GM18861 (cell line): ENCODE measurements around the gene HADHA.

Experiments used
- ATAC-seq: cut with Tn5 transposase; IDR thresholded peaks from one replicate; pipeline ENCODE4 v1.9.1; 2021; ENCODE audit not compliant: unreplicated experiment

HADHA gene

DNA sequence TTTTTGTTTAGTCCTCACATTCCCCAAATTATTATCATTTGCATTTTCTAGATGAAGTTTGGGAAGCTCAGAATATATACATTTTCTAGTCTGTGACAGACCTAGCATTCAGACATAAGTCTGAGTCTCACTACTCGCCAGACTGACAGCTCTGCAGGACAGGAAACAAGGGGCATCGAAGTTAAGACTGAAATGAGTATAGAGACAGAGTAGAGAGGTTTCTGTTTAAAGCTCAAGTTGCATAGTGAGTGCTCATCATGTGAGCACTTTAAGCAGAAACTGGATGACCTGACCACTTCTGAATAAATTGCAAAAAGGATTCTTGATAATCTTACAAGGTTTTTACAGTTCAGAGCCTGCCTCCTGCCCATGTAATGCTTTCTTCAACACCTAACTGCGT, 1.4 kb upstream of the HADHA start:
- ATAC-seq = peak; percentile 62

DNA sequence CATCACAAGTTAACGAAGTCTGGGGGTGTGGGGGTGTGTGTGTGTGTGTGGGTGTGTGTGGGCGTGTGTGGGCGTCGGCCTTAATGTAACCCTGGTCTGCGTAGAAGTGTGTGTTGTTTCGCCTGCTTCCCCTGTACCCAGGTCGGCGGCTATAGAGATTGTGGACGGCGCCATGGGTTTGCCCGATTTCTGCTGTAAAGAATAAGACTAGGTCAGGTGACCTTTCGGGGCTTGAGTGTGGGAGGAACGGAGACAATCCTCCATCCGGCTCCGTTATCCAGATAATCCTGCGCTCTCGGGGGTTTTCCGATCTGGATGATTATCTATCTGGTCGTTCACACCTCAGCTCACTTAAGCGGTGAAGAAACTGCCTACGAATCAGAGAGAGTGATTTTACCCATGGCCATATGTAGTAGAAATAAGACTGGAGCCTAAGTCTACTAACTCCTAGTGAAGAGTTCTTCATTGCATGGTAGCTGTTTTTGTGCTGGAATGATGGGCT, 850 bp upstream of the HADHA start:
- ATAC-seq = peak; percentile 5

DNA sequence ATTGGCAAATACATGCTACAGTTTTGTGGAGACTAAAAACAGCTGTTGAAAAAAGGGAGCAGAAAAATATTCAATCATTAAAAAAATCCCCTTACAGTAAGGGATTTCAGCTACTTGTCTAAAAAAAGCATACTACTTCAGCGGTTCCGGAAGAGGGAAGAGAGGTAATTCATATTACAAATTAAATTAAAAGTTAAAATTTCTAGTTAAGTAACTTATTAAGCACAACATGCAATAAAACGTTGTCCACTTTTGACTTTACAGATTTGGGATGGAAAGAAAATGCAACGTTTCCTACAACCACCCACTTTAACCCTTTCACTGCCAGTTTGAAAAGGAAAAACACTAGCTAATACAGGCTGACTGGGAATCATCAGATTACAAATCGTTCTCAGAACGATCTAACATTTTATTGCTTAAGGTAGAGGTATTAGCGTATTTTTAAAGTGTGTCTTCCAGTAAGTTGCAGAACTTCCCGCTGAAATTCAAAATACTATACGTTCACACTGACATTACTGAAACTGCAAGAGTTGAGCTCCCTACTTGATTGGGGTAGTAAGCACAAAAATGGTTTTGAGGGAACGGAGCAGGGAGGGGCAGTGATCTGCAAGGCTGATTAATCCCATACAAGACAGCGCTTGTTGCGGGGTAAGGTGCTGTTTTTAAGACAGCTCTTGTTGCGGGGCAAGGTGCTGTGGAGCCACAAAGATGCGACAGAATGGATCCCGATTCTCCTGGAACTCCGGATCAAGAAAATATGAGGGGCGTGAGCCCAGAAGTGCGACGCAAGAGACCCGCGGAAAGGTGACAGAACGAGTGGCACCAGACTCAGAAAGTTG, 743 bp downstream of the HADHA start:
- no peak for ATAC-seq

- ATAC-seq = no peak
These were observed 2.5 kb downstream of the HADHA start for GRCh38 chr2:26241928-26242436.

- ATAC-seq = no peak
These were observed 6.0 kb downstream of the HADHA start for GRCh38 chr2:26238311-26238958.

- no peak for ATAC-seq
These were observed 6.6 kb downstream of the HADHA start for GRCh38 chr2:26237868-26238267.

DNA sequence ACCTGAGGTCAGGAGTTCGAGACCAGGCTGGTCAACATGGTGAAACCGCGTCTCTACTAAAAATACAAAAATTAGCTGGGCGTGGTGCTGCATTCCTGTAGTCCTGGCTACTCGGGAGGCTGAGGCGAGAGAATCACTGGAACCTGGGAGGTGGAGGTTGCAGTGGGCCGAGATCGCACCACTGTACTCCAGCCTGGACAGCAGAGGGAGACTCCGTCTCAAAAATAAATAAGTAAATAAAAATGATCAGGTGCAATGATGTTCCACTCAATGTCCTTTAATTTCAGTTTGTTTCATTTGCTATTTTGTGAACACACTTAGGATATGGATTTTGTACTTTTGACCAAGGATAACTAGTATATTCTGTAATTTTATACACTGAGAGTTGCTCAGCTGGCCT, 9.3 kb downstream of the HADHA start:
- no peak for ATAC-seq

- ATAC-seq = no peak
These were observed 13.6 kb downstream of the HADHA start for GRCh38 chr2:26230806-26231205.

- no peak for ATAC-seq
These were observed 14.8 kb downstream of the HADHA start for GRCh38 chr2:26229595-26229994.

DNA sequence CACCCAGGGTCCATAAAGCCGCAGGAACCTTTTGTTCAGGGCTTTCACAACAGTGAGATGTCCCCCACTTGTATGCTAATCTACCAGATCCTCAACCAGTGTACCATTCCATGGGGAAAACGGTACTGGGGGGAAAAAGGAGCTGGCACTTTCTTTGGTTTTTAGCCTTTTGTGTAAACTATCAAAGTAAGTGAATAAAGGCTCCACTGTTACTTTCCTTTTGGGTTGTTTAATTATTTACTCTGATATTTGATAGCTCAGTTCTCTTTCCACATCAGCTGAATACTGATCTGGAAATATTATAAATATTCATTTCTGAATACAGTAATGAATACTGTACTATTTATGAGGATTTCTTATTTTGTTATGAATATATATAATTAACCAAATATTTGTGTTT, 20.3 kb downstream of the HADHA start:
- no peak for ATAC-seq

DNA sequence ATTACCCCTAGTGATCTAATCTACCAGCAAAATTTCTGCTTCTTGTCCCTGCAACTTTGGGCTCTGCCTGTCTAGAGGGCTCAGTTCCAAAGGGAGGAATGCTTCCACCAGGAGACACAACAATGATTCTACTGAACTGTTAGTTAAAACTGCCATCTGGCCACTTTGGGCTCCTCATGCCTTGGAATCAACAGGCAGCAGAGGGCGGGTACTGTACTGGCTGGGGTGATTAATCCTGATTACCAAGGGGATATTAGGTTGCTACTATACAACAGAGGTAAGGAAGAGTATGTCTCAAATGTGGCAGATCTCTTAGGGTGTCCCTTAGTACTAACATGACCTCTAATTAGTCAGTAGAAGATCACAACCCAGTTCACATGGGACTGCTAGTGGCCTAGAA, 21.4 kb downstream of the HADHA start:
- no peak for ATAC-seq

GRCh38 chr2:26217720-26218119, 26.7 kb downstream of the HADHA start:
- ATAC-seq = no peak

DNA sequence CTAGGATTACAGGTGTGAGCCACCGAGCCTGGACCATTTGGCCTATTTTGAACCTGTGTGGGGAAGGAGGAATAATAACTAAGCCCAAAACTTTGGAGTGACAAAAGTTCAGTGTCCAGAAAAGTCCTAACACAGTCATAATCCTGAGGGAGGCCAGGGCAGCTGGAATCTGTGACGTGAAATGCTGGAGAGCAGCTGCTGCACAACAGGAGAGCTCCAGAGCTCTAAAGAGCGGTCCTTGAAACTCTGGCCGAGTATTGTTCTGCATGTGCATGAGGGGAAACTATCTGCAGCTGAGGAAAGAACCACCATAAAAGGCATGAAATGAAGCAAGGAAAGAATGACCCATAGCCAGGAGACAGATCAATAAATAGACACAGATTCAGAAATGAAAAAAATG, 27.8 kb downstream of the HADHA start:
- no peak for ATAC-seq

- no peak for ATAC-seq
These were observed 28.6 kb downstream of the HADHA start for GRCh38 chr2:26215833-26216232.

DNA sequence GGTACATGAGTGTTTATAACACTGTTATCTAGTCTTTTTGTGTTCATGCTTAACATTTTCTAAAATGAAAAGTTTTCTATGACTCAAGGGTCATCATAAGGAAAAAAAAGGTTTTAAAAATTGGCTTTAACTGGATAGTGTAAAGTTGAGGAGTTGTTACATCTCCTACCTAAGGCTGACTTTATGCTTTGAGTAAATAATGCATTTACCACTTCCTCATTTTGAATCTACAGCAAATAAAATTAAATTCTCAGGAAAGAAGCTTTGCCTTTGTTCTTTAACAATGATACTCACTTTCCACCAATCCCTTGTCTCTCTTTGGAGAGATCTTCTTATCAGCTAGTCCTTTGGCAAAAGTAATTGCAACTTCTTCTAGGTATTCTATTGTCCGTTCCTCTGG, 29.7 kb downstream of the HADHA start:
- ATAC-seq = no peak

DNA sequence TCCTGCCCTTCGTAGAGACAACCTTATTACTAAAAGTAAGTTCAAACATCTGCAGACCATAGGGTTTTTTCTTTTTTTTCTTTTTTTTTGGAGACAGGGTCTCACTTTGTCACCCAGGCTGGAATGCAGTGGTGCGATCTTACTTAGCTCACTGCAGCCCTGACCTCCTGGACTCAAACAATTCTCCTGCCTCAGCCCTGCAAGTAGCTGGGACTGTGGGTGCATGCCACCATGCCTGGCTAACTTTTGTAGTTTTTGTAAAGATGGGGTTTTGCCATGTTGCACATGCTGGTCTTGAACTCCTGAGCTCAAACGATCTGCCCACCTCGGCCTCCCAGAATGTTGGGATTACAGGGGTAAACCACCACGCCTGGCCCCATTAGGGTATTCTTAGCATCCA, 32.4 kb downstream of the HADHA start:
- ATAC-seq = no peak

DNA sequence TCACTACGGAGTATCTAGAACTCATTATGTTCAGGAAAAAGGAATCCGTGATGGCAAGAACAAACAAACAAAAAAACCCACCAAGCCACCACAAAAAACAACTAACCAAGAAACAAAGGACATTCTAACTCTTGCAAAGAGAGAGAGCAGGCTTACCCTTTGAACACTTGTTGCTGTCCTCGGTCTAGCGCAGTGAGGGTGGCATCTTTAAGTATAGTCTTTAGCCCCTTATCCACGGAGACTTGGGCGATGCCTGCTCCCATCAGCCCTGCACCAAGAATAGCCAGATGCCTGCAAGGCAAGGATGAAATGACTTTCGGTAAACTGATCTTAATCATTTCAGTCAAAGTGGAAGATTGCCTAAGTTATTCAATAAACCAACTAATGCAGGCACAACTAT, 40.5 kb downstream of the HADHA start:
- no peak for ATAC-seq

DNA sequence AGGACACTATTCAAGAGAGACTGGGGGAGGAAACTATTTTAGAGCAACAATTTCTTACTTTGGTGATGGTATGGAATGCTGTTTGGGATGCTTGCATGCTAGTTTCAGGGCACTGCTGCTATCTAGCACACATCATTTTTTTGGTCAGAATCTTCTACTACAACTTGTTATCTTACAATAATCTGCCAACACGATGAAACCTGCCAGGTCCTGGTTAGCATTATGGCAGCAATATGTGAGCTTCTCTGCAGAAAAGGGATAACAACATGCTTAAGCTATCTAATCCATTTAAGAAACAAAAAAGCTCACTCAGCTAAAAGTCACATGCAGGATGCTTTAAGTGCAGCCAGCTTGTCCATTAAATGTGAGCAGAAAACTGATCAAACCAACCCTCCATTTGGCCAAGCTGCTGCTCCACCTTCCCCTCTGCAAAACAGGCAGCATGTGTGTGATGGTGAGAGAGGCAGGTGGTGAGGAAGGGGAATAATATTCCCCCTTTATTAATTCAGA, 41.4 kb downstream of the HADHA start:
- no peak for ATAC-seq

DNA sequence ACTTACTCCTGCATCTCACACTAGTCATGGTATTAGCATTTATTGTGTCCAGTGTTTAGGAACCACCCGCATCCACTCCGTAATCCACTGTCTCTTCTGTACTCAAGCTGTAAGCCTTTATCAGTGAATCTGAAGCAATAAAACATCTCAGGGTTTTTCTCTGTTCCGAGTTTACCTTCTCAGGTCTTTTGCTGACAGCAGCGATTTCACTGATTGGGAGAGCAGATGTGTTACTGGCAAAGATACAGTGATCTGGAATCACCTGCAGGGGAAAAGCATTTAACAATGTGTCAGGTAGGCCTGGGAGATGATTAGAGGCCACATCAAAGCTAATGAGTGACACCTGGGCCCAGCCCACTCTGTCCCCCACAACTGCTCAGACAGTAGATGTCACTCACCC, 46.9 kb downstream of the HADHA start:
- no peak for ATAC-seq

GRCh38 chr2:26196683-26197418, 47.6 kb downstream of the HADHA start:
- no peak for ATAC-seq
